HPDE6-E6E7 (cell line): ENCODE data around the gene APOA1.

Source experiments
- DNase-seq: peaks from one replicate; pipeline ENCODE4 v3.0.0; 2011; ENCODE audit warnings: missing footprints; ENCODE audit errors: extremely low spot score

APOA1 gene

DNA sequence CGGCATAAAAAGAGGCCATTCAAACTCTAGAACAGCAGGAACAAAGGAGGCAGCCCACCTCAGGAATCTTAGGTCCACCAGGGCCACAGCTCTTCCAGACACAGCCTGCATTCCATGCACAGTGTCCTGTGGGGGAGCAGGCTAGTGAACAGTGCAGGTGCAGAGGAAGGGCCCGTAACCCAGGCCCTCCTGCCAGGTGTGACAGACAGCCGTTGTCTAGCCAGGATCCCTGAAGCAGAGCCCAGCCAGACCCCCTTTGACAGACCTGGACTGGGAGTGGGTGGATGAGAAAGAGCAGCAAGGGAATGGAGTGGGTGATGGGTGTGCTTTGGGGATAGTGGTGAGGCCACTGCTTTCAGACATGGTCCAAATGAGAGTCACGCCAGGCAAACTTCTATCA lies 48.4 kb downstream of the APOA1 start:
- no peak for DNase-seq

GRCh38 chr11:116788534-116788933 lies 48.9 kb downstream of the APOA1 start:
- DNase-seq, result no peak

- peak; percentile 91 for DNase-seq
These were observed 49.5 kb downstream of the APOA1 start, which contains the start of gene ZPR1 for GRCh38 chr11:116787786-116788486. TSS of gene ZPR1 (minus strand) at chr11:116788023. CDS start at chr11:116787990, 33 bp downstream.

GRCh38 chr11:116787436-116787785 lies 50.0 kb downstream of the APOA1 start:
- DNase-seq, result no peak

DNA sequence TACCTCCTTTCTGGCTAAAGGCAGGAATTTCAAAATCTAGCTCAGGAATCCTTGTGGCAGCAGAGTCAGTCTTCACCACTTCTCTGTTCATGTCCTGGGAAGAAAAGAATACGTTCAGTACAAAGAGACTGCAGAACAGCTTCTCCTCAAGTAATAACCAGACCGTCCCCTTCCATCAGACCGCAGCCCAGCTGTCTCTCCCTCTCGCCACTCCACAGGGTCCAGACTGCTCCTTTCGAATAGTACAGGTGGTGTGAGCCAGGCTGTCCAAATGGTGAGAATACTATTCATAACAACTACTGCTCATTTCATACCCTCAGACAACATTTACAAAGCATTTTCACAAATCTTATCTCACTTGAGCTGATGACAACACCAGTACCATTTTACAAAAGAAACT lies 50.5 kb downstream of the APOA1 start:
- no peak for DNase-seq

- DNase-seq, result no peak
These were observed 51.1 kb downstream of the APOA1 start for GRCh38 chr11:116786326-116786725.
